CD4-positive, alpha-beta T cell treated with Interleukin-2 at 100 ng/mL for 4 hours (primary cell): ENCODE measurements around the gene TCP11X1.
"Not testable (repeated sequence)": the region's sequence is repeated elsewhere in the genome, so short reads cannot be mapped to it uniquely, and the experiment has no call there.

Source experiments
- DNase-seq: peaks from one replicate; pipeline ENCODE4 v3.0.0-alpha.2; 2020; ENCODE audit warnings: low spot score

The TCP11X1 gene

DNA sequence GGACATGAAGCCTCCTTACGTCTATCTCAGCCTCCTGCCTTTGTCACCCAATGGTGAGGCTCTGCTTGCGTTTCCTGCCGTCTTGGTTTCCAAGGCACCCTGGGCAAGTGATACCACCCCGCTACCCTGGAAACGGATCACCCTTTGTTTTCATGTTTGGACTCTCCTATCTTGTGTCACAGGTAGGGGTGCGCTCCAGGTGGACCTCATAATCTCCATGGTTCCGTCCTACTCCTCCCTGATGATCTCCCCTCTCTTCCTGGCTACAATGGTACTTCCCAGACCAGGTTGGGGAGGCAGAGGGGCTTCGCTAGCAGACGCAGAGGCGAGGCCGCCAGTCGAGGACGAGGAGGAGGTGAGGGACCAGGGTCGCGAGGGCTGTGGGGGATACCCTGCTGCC lies at the start of gene TCP11X1:
TSS of gene TCP11X1 (plus strand) at position 316 of the 400 bp plus-strand sequence.
- DNase-seq, result not testable (repeated sequence)

DNA sequence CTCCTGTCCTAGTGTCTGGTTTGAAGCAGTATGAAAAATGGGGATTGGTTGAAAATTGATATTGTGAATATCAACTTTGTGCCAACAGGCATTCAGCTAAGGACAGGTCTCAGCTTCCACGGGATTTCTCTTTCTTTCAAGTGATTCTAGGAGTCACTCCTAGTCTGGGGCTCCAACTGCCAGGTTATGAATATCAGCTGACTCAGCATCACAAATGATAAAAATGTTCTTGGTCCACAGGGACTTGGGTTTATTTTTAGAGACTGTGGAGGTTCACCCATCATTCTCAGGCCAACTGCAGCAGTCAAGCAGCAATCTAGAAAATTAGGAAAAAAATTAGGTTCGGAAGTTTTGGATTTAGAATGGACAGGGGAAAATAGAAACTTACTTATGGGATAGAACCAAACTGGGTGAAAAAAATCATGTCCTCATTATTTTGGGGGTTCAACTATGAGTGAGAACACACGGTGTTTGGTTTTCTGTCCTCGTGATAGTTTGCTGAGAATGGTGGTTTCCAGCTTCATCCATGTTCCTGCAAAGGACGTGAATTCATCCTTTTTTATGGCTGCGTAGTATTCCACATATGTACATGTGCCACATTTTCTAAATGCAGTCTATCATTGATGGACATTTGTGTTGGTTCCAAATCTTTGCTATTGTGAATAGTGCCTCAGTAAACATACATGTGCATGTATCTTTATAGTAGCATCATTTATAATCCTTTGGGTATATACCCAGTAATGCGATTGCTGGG lies 29.0 kb upstream of the TCP11X1 start:
- DNase-seq, result no peak

DNA sequence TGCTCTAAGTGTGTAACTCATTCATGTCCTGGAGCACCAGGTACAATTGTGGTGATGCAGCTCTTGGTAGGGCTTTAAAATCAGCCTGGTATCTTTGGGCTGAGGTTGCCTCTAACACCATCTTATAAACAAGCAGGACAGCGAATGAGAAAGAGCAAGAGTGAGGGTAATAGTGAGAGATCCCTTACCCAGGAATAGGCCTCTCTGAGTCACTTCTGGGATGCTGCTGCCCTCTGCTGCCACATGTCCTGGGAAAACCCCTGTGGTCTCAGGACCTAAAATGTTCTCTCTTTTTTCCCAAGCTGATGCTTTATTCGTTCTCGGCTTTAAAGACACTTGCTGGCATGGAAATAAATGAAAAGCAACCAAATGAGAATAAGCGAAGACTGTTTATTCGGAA lies 7.2 kb upstream of the TCP11X1 start:
- not testable (repeated sequence) for DNase-seq

DNA sequence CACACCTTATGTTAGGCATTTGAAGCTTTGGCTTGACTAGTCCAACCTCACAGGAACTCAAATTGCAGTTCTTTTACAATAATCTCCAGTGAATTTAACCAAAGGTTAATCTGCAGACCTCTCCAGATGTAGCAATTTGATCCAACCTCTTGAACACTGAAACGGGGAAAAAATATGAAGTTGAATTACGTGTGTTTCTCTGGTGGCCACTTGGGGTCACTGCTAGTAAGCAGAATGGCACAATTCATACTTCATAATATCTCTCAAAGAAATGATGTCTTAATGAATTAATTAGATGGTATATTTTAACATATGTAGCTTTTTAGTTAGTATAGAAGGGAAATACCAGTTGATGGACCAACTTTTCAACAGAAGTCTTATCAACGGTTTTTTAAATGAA lies 1.4 kb downstream of the TCP11X1 start:
- DNase-seq, result not testable (repeated sequence)

DNA sequence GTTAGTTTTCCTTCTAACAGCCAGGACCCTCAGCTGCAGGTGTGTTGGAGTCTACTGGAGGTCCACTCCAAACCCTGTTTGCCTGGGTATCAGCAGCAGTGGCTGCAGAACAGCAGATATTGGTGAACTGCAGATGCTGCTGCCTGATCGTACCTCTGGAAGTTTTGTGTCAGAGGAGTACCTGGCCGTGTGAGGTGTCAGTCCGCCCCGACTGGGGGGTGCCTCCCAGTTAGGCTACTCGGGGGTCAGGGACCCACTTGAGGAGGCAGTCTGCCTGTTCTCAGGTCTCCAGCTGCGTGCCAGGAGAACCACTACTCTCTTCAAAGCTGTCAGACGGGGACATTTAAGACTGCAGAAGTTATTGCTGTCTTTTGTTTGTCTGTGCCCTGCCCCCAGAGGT lies 20.6 kb downstream of the TCP11X1 start:
- DNase-seq, result not testable (repeated sequence)

DNA sequence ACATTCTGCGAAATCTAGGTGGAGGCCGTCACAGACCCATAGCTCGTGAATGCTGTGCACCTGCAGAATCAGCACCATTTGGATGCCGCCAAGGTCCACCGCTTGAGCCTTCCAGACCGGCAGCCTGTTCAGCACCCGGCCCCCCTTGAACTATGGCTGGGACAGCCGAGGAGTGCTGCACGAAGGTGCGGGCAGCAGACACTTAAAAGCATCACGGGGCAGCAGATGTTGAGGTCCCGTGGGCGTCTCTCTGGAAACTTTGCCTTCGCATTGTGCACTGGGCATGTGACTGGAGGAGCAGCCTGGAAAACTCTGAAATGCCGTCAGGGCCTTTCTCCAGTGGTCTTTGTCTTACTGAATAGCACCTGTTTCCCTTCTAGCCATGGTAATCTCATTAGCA lies 25.2 kb downstream of the TCP11X1 start:
- DNase-seq, result not testable (repeated sequence)

DNA sequence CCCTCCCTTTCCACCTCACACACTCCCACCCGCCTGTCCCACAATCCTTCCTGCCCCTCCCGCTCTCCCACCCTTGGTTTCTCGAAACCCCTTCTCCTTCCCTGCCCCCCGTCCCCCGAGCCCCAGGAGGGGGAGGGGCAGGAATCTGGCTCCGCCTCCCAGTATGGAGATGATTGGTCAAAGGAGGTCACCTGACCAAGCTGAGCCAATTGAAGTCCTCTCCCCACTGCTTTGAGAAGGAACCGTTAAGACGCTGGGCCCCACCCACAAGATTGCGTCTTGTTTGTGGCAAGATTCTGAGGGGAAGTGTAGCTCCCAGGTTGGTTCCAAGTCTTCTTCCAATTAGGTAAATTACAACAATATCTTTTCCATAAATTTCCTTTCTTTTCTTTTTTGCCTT lies 31.8 kb downstream of the TCP11X1 start, which contains the start of gene NXF2:
TSS of gene NXF2 (plus strand) at position 275 of the 400 bp plus-strand sequence. CDS start 59,912 bp downstream, outside the sequence.
- not testable (repeated sequence) for DNase-seq

DNA sequence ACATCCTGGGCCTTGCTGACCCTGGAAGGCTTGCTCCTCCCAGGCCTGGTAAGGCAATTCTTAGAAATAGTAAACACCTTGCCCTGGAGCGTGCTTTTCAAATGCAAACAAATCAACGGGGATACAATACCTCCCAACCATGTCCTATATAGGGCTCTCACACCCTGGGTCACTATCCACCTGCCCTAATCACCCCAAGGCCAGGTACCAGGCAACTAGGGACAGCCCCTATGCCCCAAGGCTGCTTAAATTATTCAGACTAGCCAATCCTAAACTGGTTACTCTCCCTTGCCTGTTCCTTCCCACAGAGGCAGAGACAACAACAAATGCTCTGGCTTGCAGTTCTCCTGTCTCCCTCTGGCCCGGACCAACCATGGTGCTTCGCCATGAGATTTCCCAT lies 57.1 kb downstream of the TCP11X1 start:
- not testable (repeated sequence) for DNase-seq
